PC-3 (cell line): ENCODE measurements around the gene C2. TPM values are rescaled to one million over a fixed set of nuclear protein-coding genes. Genes with fewer than 3 reads are reported as not detected.

Source experiments
- ATAC-seq: fragments of 200-7000 bp; cut with Tn5 transposase; 2 replicates; pipeline ENCODE4 v1.9.1; 2020; ENCODE audit warnings: mild to moderate bottlenecking, moderate library complexity
- BruUV-seq: library from RNA; stranded (reverse); fragments of 400-500 nt; replicated peaks from 2 replicates; lab custom pipeline; 2021; lab: Mats Ljungman, UMichigan
- CTCF ChIA-PET: fragments of 300-600 bp; sonication (Branson Sonifier 250); formaldehyde crosslinking; loops from one replicate; lab custom pipeline; 2022; ENCODE audit warnings: antibody characterized with exemption; lab: Charles Lee
- POLR2A ChIA-PET: fragments of 300-600 bp; sonication (Branson Sonifier 250); formaldehyde crosslinking; loops from one replicate; lab custom pipeline; 2022; ENCODE audit warnings: antibody characterized with exemption; ENCODE audit not compliant: unreplicated experiment; lab: Charles Lee
- DNase-seq: peaks from one replicate; pipeline ENCODE4 v3.0.0-alpha.2; 2015
- H2AFZ ChIP-seq: fragments of 300-600 bp; sonication (generic); 2 replicates; pipeline ENCODE4 v1.6.0; 2016; ENCODE audit warnings: antibody characterized with exemption, low read length
- H3F3A ChIP-seq: fragments of 300-600 bp; sonication (generic); one replicate; pipeline ENCODE4 v1.6.0; 2017; ENCODE audit warnings: antibody characterized with exemption, low read length, control low read depth, mild to moderate bottlenecking; ENCODE audit not compliant: unreplicated experiment
- H3K27ac ChIP-seq: fragments of 300-600 bp; sonication (generic); 2 replicates; pipeline ENCODE4 v1.5.1; 2016; ENCODE audit warnings: mild to moderate bottlenecking, low read length
- H3K27me3 ChIP-seq: fragments of 300-600 bp; sonication (generic); 2 replicates; pipeline ENCODE4 v1.6.1; 2016; ENCODE audit warnings: low read length, mixed read lengths
- H3K36me3 ChIP-seq: fragments of 300-600 bp; sonication (generic); 2 replicates; pipeline ENCODE4 v1.6.1; 2016; ENCODE audit warnings: low read depth, mixed run types, low read length, mixed read lengths
- H3K4me1 ChIP-seq: fragments of 300-600 bp; sonication (generic); 2 replicates; pipeline ENCODE4 v1.5.1; 2016; ENCODE audit warnings: low read length; ENCODE audit not compliant: insufficient read depth
- H3K4me2 ChIP-seq: fragments of 300-600 bp; sonication (generic); 2 replicates; pipeline ENCODE4 v1.6.0; 2016; ENCODE audit warnings: low read length
- H3K4me3 ChIP-seq: fragments of 300-600 bp; sonication (generic); 2 replicates; pipeline ENCODE4 v1.5.1; 2016; ENCODE audit warnings: mild to moderate bottlenecking, low read length, mixed read lengths
- H3K79me2 ChIP-seq: fragments of 300-600 bp; sonication (generic); 2 replicates; pipeline ENCODE4 v1.6.1; 2017; ENCODE audit warnings: low read length, mixed read lengths
- H3K9ac ChIP-seq: fragments of 300-600 bp; sonication (generic); 2 replicates; pipeline ENCODE4 v1.6.0; 2016; ENCODE audit warnings: mild to moderate bottlenecking, low read length
- H3K9me2 ChIP-seq: fragments of 300-600 bp; sonication (generic); replicated peaks from 2 replicates; pipeline ENCODE4 v1.6.1; 2016; ENCODE audit warnings: mixed run types, low read length, mixed read lengths
- H3K9me3 ChIP-seq: fragments of 300-600 bp; sonication (generic); 2 replicates; pipeline ENCODE4 v1.6.1; 2016; ENCODE audit warnings: low read length, mixed read lengths
- H4K20me1 ChIP-seq: fragments of 300-600 bp; sonication (generic); 2 replicates; pipeline ENCODE4 v1.6.1; 2016; ENCODE audit warnings: low read length, mixed read lengths
- EZH2 ChIP-seq: fragments of 300-600 bp; sonication (generic); IDR thresholded peaks from one replicate; pipeline ENCODE4 v1.6.1; 2017; ENCODE audit warnings: antibody characterized with exemption, mild to moderate bottlenecking, low read length; ENCODE audit not compliant: unreplicated experiment
- EZH2phosphoT487 ChIP-seq: fragments of 300-600 bp; sonication (generic); IDR thresholded peaks from 2 replicates; pipeline ENCODE4 v1.6.1; 2018; ENCODE audit warnings: mild to moderate bottlenecking, antibody characterized with exemption, low read length, borderline replicate concordance
- intact Hi-C: fragments of 100-400 bp; cut with micrococcal nuclease; formaldehyde crosslinking; loops from 2 replicates; pipeline ENCODE4 v1.9.0; 2023
- total RNA-seq: library from RNA; depleted of rRNA; stranded (reverse); fragments of >200 nt; gene quantifications from 2 replicates; pipeline ENCODE4 v1.2.3, GENCODE V29; 2014
- TF ChIP-seq, protein P1 (sequence below): fragments of 300-600 bp; sonication (generic); conservative IDR thresholded peaks from 2 replicates; pipeline ENCODE4 v1.5.1; 2017; ENCODE audit warnings: antibody characterized with exemption, low read depth, mild to moderate bottlenecking, low read length

C2 gene
- total RNA-seq, 1 experiment from 2014 or later: not detected

- Histone ChIP-seq H2AFZ (no peak overlapping the region), H4K20me1 (no peaks in the 10 kb centered on the region), H3K9me3 (no peaks in the 10 kb centered on the region), H3K36me3 (peaks cover 44% of the 10 kb centered on the region), H3K27ac (no peak overlapping the region), H3K4me1 (peaks cover 7% of the 10 kb centered on the region; the same call in 1 of the 2 replicates), H3K9ac (no peak overlapping the region), H3K27me3 (no peaks in the 10 kb centered on the region), H3K4me2 (no peak overlapping the region), H3K79me2 (peaks cover 11% of the 10 kb centered on the region), H3K4me3 (no peak overlapping the region), H3K9me2 (no peaks in the 10 kb centered on the region), H3F3A (no peaks in the 10 kb centered on the region)
- intact Hi-C loops: no loop called here
- BruUV-seq: no TSS peak
- DNase-seq (peak; percentile 66), ATAC-seq (peak; percentile 82)
- CTCF ChIA-PET: interaction anchor here (0.5 to 1.3 kb wide), 5 partner anchors 18 to 87 kb away, joined by 3 to 7 read pairs (median 4); no protein-coding TSS in a partner anchor
- no peak for TF ChIP-seq EZH2
- TF ChIP-seq, protein P1, sequence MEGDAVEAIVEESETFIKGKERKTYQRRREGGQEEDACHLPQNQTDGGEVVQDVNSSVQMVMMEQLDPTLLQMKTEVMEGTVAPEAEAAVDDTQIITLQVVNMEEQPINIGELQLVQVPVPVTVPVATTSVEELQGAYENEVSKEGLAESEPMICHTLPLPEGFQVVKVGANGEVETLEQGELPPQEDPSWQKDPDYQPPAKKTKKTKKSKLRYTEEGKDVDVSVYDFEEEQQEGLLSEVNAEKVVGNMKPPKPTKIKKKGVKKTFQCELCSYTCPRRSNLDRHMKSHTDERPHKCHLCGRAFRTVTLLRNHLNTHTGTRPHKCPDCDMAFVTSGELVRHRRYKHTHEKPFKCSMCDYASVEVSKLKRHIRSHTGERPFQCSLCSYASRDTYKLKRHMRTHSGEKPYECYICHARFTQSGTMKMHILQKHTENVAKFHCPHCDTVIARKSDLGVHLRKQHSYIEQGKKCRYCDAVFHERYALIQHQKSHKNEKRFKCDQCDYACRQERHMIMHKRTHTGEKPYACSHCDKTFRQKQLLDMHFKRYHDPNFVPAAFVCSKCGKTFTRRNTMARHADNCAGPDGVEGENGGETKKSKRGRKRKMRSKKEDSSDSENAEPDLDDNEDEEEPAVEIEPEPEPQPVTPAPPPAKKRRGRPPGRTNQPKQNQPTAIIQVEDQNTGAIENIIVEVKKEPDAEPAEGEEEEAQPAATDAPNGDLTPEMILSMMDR: peak; percentile 93
- TF ChIP-seq EZH2phosphoT487: no peak
- POLR2A ChIA-PET: interaction anchor here (0.8 kb wide), 1 partner anchor 50 kb away, joined by 4 read pairs; the partner anchor contains the start of gene ZBTB12
These were observed 24.8 kb downstream of the C2 start for GRCh38 chr6:31952140-31952805.

DNA sequence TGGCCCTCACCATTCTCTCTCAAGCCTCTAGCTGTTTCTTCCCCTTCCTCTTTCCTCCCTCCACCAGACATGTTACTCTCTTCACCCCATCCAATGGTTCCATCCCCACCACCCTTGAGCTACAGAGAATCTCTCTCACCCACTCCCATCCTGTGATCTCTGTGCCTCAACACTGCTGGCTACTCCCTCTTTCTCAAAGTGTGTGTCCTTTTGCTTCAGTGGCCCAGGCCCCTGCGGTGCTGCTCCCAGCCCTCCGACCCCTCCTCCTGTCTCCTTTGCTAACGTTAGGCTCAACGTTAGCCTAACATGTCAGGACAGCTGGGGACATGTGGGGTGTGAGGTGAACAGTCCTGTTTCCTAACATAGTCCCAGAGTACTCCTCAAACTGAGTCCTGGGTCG lies 25.4 kb downstream of the C2 start:
- H3K4me3 ChIP-seq: no peak overlapping the region
- peaks cover 13% of the 10 kb centered on the region for H3K4me1 ChIP-seq
- no peaks in the 10 kb centered on the region for H4K20me1 ChIP-seq
- intact Hi-C loops: no loop called here
- no peaks in the 10 kb centered on the region for H3K9me2 ChIP-seq
- no peaks in the 10 kb centered on the region for H3K27me3 ChIP-seq
- no peak overlapping the region for H3K4me2 ChIP-seq
- H3F3A ChIP-seq: no peaks in the 10 kb centered on the region
- ChIA-PET POLR2A (interaction anchor here (0.8 kb wide), 1 partner anchor 51 kb away, joined by 4 read pairs; the partner anchor contains the start of gene ZBTB12), CTCF (interaction anchor here (0.5 to 1.3 kb wide), 3 partner anchors 36 to 88 kb away, joined by 4 to 7 read pairs (median 6); no protein-coding TSS in a partner anchor)
- no peaks in the 10 kb centered on the region for H3K9me3 ChIP-seq
- H3K36me3 ChIP-seq: peaks cover 44% of the 10 kb centered on the region
- H3K9ac ChIP-seq: no peak overlapping the region
- ATAC-seq (no peak), DNase-seq (no peak)
- no peak overlapping the region for H3K27ac ChIP-seq
- BruUV-seq: no TSS peak
- TF ChIP-seq, protein P1: no peak
- TF ChIP-seq EZH2phosphoT487 (no peak), EZH2 (no peak)
- no peak overlapping the region for H2AFZ ChIP-seq
- H3K79me2 ChIP-seq: peaks cover 17% of the 10 kb centered on the region

GRCh38 chr6:31954511-31954910 lies 27.0 kb downstream of the C2 start:
- peaks cover 14% of the 10 kb centered on the region for H3K4me1 ChIP-seq
- TF ChIP-seq EZH2phosphoT487 (no peak), EZH2 (no peak)
- TF ChIP-seq, protein P1: no peak
- no peaks in the 10 kb centered on the region for H4K20me1 ChIP-seq
- intact Hi-C loops: no loop called here
- H3K9me3 ChIP-seq: no peaks in the 10 kb centered on the region
- no peak for ATAC-seq
- no TSS peak for BruUV-seq
- no peaks in the 10 kb centered on the region for H3K27me3 ChIP-seq
- H3K4me2 ChIP-seq: no peak overlapping the region
- H3K36me3 ChIP-seq: peaks cover 44% of the 10 kb centered on the region
- CTCF ChIA-PET: no interaction called here
- H3K79me2 ChIP-seq: peaks cover 30% of the 10 kb centered on the region
- POLR2A ChIA-PET: no interaction called here
- no peak overlapping the region for H3K27ac ChIP-seq
- no peaks in the 10 kb centered on the region for H3K9me2 ChIP-seq
- no peak overlapping the region for H3K9ac ChIP-seq
- no peak for DNase-seq
- H3F3A ChIP-seq: no peaks in the 10 kb centered on the region
- no peak overlapping the region for H2AFZ ChIP-seq
- H3K4me3 ChIP-seq: no peak overlapping the region
